ENCODE measurements around the gene TTC17.

The TTC17 gene

DNA sequence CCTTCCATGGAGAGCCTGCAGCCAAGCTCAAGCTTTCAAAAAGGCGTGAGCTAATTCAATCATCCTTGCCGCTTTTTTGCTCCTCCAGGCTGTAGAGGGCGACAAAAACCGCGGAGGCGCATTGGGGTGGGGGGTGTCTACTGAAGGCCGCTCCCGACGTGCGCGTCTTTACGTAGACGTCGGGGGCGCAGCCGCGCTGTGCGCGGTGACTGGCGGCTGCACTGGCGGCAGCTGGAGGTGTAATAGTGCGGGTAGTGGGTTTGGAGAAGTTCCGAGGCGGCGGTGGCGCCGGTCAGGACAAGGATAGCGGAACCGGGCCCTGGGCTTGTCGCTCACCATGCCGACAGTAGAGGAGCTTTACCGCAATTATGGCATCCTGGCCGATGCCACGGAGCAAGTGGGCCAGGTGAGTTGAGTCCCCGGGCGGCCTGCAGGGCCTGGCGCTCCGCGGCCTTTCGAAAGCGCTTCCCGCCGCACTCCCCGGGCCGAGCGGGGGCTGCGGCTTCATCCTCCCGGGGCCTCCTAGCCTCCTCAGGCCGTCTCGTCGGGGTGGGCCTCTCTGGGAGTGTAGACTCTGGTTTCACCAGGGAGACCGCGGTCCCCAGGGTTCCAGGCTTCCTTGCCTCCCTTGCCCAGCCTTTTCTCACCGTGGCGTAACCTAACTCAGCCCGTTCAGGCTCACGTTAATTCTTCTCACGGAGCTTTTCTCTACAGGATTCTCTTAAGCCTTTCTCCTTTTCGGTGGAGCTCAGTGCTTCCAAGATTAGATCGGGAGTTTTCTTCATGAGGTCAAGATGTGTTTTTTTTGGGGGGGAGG lies 46.7 kb upstream of the TTC17 start, which contains the start of gene API5 (continued):
- TF ChIP-seq, protein P1, sequence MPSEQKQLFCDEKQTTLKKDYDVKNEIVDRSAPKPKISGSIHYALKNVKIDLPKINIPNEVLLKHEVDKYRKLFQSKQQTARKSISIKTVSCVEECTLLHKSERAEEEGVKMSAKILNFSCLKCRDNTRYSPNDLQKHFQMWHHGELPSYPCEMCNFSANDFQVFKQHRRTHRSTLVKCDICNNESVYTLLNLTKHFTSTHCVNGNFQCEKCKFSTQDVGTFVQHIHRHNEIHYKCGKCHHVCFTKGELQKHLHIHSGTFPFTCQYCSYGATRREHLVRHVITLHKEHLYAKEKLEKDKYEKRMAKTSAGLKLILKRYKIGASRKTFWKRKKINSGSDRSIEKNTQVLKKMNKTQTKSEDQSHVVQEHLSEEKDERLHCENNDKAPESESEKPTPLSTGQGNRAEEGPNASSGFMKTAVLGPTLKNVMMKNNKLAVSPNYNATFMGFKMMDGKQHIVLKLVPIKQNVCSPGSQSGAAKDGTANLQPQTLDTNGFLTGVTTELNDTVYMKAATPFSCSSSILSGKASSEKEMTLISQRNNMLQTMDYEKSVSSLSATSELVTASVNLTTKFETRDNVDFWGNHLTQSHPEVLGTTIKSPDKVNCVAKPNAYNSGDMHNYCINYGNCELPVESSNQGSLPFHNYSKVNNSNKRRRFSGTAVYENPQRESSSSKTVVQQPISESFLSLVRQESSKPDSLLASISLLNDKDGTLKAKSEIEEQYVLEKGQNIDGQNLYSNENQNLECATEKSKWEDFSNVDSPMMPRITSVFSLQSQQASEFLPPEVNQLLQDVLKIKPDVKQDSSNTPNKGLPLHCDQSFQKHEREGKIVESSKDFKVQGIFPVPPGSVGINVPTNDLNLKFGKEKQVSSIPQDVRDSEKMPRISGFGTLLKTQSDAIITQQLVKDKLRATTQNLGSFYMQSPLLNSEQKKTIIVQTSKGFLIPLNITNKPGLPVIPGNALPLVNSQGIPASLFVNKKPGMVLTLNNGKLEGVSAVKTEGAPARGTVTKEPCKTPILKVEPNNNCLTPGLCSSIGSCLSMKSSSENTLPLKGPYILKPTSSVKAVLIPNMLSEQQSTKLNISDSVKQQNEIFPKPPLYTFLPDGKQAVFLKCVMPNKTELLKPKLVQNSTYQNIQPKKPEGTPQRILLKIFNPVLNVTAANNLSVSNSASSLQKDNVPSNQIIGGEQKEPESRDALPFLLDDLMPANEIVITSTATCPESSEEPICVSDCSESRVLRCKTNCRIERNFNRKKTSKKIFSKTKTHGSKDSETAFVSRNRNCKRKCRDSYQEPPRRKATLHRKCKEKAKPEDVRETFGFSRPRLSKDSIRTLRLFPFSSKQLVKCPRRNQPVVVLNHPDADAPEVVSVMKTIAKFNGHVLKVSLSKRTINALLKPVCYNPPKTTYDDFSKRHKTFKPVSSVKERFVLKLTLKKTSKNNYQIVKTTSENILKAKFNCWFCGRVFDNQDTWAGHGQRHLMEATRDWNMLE (tag by site-specific recombination; conservative IDR thresholded peaks at IDR 0.05; ENCODE audit: low read depth): peak; percentile 64
- TF ChIP-seq, protein P2, sequence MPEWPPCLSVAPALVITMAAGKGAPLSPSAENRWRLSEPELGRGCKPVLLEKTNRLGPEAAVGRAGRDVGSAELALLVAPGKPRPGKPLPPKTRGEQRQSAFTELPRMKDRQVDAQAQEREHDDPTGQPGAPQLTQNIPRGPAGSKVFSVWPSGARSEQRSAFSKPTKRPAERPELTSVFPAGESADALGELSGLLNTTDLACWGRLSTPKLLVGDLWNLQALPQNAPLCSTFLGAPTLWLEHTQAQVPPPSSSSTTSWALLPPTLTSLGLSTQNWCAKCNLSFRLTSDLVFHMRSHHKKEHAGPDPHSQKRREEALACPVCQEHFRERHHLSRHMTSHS (tag by site-specific recombination; IDR thresholded peaks at IDR 0.05): no peak
- TF ChIP-seq SP2 (tag by site-specific recombination; IDR thresholded peaks at IDR 0.05) (peak; percentile 51), ZFP37 (tag by site-specific recombination; IDR thresholded peaks at IDR 0.05) (no peak), ZSCAN16 (tag by site-specific recombination; IDR thresholded peaks at IDR 0.05) (no peak), ZNF558 (tag by site-specific recombination; IDR thresholded peaks at IDR 0.05) (no peak), CTCF (tag by site-specific recombination; IDR thresholded peaks at IDR 0.05) (peak; percentile 85), ZNF670 (tag by site-specific recombination; IDR thresholded peaks at IDR 0.05; ENCODE audit: low read depth) (no peak), ZNF623 (tag by site-specific recombination; IDR thresholded peaks at IDR 0.05) (no peak), WT1 (tag by site-specific recombination; IDR thresholded peaks at IDR 0.05) (no peak), ZNF530 (tag by site-specific recombination; IDR thresholded peaks at IDR 0.05; ENCODE audit: low read depth) (no peak), KLF1 (tag by site-specific recombination; IDR thresholded peaks at IDR 0.05) (0 out of 2 replicates have a peak, but pooled peaks have one; percentile 34), TSHZ1 (tag by site-specific recombination; IDR thresholded peaks at IDR 0.05; ENCODE audit: borderline replicate concordance) (no peak), ZNF24 (tag by site-specific recombination; IDR thresholded peaks at IDR 0.05) (no peak), ZNF16 (tag by site-specific recombination; IDR thresholded peaks at IDR 0.05; ENCODE audit: low read depth) (no peak), BCL11A (tag by site-specific recombination; IDR thresholded peaks at IDR 0.05; ENCODE audit: low read depth) (no peak), ZNF561 (tag by site-specific recombination; IDR thresholded peaks at IDR 0.05; ENCODE audit: borderline replicate concordance) (peak; percentile 53; the same call in 1 of the 2 replicates), SP3 (tag by site-specific recombination; IDR thresholded peaks at IDR 0.05) (peak; percentile 72), HOXA7 (CRISPR knock-in tag; IDR thresholded peaks at IDR 0.05; ENCODE audit: borderline replicate concordance) (no peak), ZNF394 (tag by site-specific recombination; IDR thresholded peaks at IDR 0.05; ENCODE audit: borderline replicate concordance) (peak; percentile 60), ZNF416 (tag by site-specific recombination; IDR thresholded peaks at IDR 0.05) (no peak), ZNF76 (tag by site-specific recombination; IDR thresholded peaks at IDR 0.05; ENCODE audit: borderline replicate concordance, low read depth) (peak; percentile 59; the same call in 1 of the 2 replicates), ZBTB1 (tag by site-specific recombination; IDR thresholded peaks at IDR 0.05) (no peak), ZNF473 (tag by site-specific recombination; IDR thresholded peaks at IDR 0.05) (no peak), ZNF692 (tag by site-specific recombination; IDR thresholded peaks at IDR 0.05) (0 out of 2 replicates have a peak, but pooled peaks have one; percentile 32), GLI4 (tag by site-specific recombination; IDR thresholded peaks at IDR 0.05) (no peak), GLI2 (tag by site-specific recombination; IDR thresholded peaks at IDR 0.05; ENCODE audit: borderline replicate concordance, low read depth) (no peak), ZNF175 (tag by site-specific recombination; IDR thresholded peaks at IDR 0.05) (no peak)
